HG02840 (cell line): ENCODE data around the gene RANBP9.

Experiments used
- ATAC-seq: cut with Tn5 transposase; IDR thresholded peaks from one replicate; pipeline ENCODE4 v1.9.1; 2021; ENCODE audit warnings: mild to moderate bottlenecking, moderate library complexity, moderate number of reproducible peaks; ENCODE audit not compliant: unreplicated experiment, low FRiP score

RANBP9 gene

DNA sequence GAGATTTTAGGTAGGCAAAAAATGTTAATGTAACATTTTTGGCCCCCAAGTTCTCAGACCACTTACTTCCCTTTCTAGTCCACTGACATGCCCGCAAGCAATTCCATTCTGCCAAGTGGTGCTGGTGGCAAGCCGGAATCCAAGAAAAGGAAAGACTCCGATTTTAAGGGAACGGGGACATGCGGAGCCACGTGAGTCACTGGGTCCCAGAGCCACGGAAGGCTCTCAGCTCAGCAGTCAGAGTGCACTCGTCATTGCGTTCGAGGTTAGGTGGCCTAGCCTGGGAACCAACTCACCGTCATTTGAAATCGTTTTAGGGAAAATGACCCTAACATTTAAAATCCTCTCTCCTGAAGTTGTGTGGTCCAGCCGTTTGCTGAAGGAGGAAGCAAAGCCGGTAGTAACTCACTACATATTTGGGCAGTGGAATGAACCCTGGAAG lies 137.9 kb downstream of the RANBP9 start:
- ATAC-seq, result no peak

DNA sequence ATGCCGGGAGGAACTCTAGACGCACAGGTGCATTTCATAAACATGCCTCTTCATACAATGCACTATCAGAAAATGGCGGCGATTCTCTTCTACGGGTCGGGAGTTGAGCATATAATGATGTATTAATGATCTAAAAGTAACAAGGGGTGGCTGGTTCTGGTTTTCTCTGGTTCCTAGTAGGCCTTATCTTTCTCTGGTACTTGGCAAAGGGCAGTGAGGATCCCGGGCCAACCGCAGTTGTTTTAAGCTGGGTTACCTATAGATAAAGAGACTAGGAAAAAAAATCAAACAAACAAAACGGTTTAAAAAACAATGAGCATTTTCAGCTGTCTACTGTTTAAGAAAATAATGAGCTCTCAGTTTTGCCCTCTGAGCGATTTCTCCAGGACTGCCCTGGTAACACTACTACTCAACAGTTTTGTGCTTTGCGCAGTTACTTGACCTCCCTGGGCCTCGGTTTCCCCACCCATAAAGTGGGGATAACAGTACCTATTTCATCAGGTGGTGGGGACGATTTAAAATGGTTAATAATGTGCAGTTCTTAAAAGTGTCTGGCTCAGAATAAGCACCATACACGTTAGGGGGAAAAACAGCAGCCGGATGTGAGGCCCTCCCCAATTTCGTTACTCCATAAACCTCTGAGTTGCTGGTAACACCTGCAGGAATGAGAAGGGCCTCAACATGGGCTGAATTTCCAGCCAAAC lies 138.5 kb downstream of the RANBP9 start:
- no peak for ATAC-seq

DNA sequence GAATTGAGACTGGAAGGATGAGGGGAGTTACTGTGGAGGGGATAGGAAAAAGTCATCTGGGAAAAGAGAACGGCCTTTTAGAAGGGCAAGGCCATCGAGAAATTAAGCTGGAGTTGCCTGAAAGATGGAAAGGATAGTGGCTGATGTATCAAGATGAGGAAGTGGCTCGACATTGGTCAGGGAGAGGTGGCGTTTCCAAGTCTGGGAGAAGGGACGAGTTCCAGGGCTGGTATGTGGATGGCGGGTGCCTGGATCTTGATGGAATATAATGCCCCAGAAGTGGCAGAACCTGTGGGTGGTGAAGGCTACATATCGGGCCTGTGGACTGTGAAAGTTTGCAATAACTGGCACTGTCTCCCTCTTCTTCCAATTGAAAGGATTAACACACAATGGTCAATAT lies 139.4 kb downstream of the RANBP9 start:
- ATAC-seq, result no peak
